SU-DHL-6 (cell line): ENCODE measurements around the gene TM9SF1.

Experiments used
- H2AFZ ChIP-seq: fragments of 200-600 bp; sonication (generic); 2 replicates; pipeline ENCODE4 v1.6.1; 2014; ENCODE audit warnings: low read depth, mild to moderate bottlenecking, moderate library complexity, mixed read lengths, antibody characterized with exemption, low read length; ENCODE audit not compliant: severe bottlenecking
- H3F3A ChIP-seq: fragments of 200-600 bp; shearing (Covaris generic); 2 replicates; pipeline ENCODE4 v1.6.0; 2016; ENCODE audit warnings: antibody characterized with exemption, mild to moderate bottlenecking; ENCODE audit not compliant: insufficient read depth
- H3K27ac ChIP-seq: fragments of 200-600 bp; sonication (generic); 2 replicates; pipeline ENCODE4 v1.5.1; 2016; ENCODE audit warnings: low read depth, mild to moderate bottlenecking, low read length, moderate library complexity, mixed read lengths
- H3K27me3 ChIP-seq: fragments of 200-600 bp; sonication (generic), shearing (Covaris generic); 2 replicates; pipeline ENCODE4 v1.6.0; 2014; ENCODE audit warnings: mild to moderate bottlenecking, low read length
- H3K36me3 ChIP-seq: fragments of 200-600 bp; sonication (generic); 2 replicates; pipeline ENCODE4 v1.6.1; 2014; ENCODE audit warnings: mild to moderate bottlenecking, low read length, mixed read lengths
- H3K4me2 ChIP-seq: fragments of 300-600, 200-600 bp; shearing (Covaris generic), sonication (generic); 2 replicates; pipeline ENCODE4 v1.6.0; 2014; ENCODE audit warnings: low read length, low read depth, mild to moderate bottlenecking; ENCODE audit not compliant: poor library complexity, severe bottlenecking
- H3K4me3 ChIP-seq: fragments of 200-600 bp; sonication (generic); 2 replicates; pipeline ENCODE4 v1.5.1; 2014; ENCODE audit warnings: antibody characterized with exemption, low read length, mild to moderate bottlenecking, mixed read lengths; ENCODE audit not compliant: insufficient read depth, poor library complexity, severe bottlenecking
- H3K79me2 ChIP-seq: fragments of 200-600 bp; sonication (generic); 2 replicates; pipeline ENCODE4 v1.6.1; 2014; ENCODE audit warnings: mild to moderate bottlenecking, low read length, moderate library complexity; ENCODE audit not compliant: insufficient read depth
- H3K9ac ChIP-seq: fragments of 200-600 bp; sonication (generic); 2 replicates; pipeline ENCODE4 v1.7.0; 2014; ENCODE audit warnings: mild to moderate bottlenecking, low read length
- H3K9me2 ChIP-seq: fragments of 200-600 bp; sonication (generic); replicated peaks from 2 replicates; pipeline ENCODE4 v1.6.1; 2014; ENCODE audit warnings: low read length; ENCODE audit not compliant: insufficient read depth
- H3K9me3 ChIP-seq: fragments of 200-600 bp; sonication (generic); 2 replicates; pipeline ENCODE4 v1.6.1; 2014; ENCODE audit warnings: low read length, mixed read lengths; ENCODE audit not compliant: insufficient read depth
- H4K20me1 ChIP-seq: fragments of 200-600 bp; sonication (generic); 2 replicates; pipeline ENCODE4 v1.6.1; 2014; ENCODE audit warnings: low read depth, mild to moderate bottlenecking, antibody characterized with exemption, low read length, moderate library complexity, mixed read lengths
- EZH2phosphoT487 ChIP-seq: fragments of 200-600 bp; sonication (generic), shearing (Covaris generic); conservative IDR thresholded peaks from 2 replicates; pipeline ENCODE4 v1.6.1; 2018; ENCODE audit warnings: mild to moderate bottlenecking, antibody characterized with exemption, low read length, moderate library complexity, mixed read lengths
- TF ChIP-seq, protein P1 (sequence below): fragments of 200-600 bp; sonication (generic); IDR thresholded peaks from one replicate; pipeline ENCODE4 v1.5.1; 2017; ENCODE audit warnings: antibody characterized with exemption, mild to moderate bottlenecking, low read length, moderate library complexity; ENCODE audit not compliant: insufficient read depth, poor library complexity, severe bottlenecking

The TM9SF1 gene

DNA sequence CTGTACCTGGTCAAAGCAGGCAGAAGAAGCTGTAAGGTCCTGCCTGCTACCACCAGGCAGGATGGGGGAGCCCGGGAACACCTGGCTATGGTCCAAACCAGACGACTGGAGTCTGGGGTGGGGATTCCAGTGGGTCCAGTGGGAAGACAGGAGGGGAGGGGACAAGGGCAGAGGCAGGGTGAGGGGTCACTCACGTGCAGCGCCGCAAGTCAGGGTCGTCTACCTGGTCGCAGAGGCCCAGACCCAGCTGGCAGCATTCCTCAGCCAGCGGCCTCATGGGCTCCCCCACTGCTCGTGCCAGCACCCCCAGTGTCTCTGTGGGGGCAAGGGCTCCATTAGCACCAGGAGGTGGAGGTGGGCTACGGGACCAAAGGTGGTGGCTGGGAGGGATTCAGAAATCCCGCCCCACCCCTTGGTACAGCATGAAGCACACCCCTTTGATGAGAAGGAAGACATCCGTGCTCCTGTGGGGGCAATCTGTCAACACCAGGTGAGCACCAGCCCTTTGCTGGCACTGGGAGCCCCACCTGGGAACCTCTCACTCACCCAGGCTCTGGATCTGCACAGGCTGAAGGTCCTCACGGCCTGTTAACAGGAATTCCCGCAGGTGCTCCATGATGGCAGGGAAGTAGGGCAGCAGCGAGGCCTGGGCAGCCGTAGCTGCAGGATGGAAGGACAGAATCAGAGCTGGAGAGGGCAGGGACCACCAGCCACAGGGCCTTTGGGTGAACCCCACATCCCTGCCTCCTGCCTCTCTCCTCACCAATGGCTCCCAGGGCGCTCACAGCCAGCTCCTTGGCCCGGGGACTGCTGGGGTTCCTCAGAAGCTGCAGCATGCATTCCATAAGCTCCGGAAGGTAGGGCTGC is 10.9 kb downstream of the TM9SF1 start:
- no peak overlapping the region for H2AFZ ChIP-seq
- H3K27me3 ChIP-seq, result no peaks in the 10 kb centered on the region
- H3K79me2 ChIP-seq, result no peaks in the 10 kb centered on the region
- H3F3A ChIP-seq, result peaks cover 6% of the 10 kb centered on the region
- H3K9me2 ChIP-seq, result no peaks in the 10 kb centered on the region
- H3K36me3 ChIP-seq, result no peaks in the 10 kb centered on the region
- no peaks in the 10 kb centered on the region for H4K20me1 ChIP-seq
- H3K27ac ChIP-seq, result no peak overlapping the region
- H3K4me2 ChIP-seq, result no peak overlapping the region
- H3K4me3 ChIP-seq, result no peak overlapping the region
- no peak overlapping the region for H3K9ac ChIP-seq
- TF ChIP-seq, protein P1, sequence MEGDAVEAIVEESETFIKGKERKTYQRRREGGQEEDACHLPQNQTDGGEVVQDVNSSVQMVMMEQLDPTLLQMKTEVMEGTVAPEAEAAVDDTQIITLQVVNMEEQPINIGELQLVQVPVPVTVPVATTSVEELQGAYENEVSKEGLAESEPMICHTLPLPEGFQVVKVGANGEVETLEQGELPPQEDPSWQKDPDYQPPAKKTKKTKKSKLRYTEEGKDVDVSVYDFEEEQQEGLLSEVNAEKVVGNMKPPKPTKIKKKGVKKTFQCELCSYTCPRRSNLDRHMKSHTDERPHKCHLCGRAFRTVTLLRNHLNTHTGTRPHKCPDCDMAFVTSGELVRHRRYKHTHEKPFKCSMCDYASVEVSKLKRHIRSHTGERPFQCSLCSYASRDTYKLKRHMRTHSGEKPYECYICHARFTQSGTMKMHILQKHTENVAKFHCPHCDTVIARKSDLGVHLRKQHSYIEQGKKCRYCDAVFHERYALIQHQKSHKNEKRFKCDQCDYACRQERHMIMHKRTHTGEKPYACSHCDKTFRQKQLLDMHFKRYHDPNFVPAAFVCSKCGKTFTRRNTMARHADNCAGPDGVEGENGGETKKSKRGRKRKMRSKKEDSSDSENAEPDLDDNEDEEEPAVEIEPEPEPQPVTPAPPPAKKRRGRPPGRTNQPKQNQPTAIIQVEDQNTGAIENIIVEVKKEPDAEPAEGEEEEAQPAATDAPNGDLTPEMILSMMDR, result no peak
- TF ChIP-seq EZH2phosphoT487, result no peak
- H3K9me3 ChIP-seq, result no peaks in the 10 kb centered on the region

DNA sequence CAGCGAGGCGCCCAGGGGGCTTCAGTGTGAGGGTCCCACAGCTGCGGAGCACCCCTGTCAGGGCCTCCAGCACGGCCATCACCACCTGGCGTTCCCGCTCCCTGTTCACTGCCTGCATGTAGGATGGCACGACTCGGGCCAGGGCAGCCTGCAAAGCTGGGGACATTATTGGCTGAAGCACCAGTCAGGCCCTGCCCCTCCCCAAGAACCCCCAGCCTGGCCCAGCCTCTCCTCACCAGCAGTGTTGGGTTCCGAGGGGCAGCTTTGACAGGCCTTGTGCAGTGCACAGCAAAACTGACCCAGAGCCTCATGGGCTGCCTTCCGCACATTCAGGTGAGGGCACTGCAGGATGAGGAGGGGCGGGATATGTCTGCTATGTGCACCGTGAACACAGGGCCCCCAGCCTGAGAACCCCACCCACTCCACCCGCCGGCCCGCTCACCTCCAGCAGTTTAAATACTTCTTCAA is 12.2 kb downstream of the TM9SF1 start:
- H4K20me1 ChIP-seq, result no peaks in the 10 kb centered on the region
- no peaks in the 10 kb centered on the region for H3K36me3 ChIP-seq
- H3K27ac ChIP-seq, result no peak overlapping the region
- H3K9ac ChIP-seq, result no peak overlapping the region
- H3K4me2 ChIP-seq, result no peak overlapping the region
- no peaks in the 10 kb centered on the region for H3K9me2 ChIP-seq
- TF ChIP-seq, protein P1, result no peak
- TF ChIP-seq EZH2phosphoT487, result no peak
- H3K9me3 ChIP-seq, result no peaks in the 10 kb centered on the region
- no peaks in the 10 kb centered on the region for H3F3A ChIP-seq
- no peaks in the 10 kb centered on the region for H3K79me2 ChIP-seq
- no peaks in the 10 kb centered on the region for H3K27me3 ChIP-seq
- no peak overlapping the region for H3K4me3 ChIP-seq
- no peak overlapping the region for H2AFZ ChIP-seq

DNA sequence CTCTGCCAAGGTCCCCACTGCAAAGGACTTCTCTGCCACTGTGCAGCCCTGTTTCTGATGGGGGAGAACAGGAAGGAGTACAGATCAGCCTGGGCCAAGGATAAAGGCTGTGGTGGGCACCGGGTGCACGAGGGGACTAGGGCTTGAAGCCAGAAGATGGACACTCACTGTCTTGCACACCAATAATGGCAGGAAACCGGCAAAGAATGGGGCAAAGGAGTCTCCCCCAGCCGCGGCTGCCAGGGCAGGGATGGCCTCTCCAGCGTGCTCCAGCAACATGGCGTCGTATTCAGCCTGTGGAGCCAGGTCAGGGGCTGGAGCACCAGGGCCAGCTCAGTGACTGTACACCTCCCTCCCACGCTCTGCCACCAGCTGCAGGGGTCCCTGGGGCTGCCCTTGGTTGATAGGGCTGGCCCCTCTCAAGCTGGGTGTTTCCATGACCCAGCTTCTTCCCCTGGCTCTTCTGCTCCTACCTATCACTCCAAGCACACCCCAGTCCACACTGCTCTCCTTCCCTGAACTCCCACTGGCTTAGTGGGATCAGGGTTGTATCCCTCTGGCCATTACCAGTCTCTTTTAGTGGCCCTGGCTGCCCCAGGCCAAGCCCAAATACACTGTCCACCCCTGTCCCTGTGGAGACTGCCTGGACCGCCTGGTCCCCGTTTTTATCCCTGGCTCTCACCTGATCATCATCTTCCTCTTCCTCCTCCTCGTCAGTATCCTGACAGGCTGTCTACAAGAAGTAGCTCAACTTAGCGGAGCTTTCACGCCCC is 12.9 kb downstream of the TM9SF1 start:
- Histone ChIP-seq H2AFZ (no peak overlapping the region), H3K27ac (no peak overlapping the region), H3K4me3 (no peak overlapping the region), H3K4me2 (no peak overlapping the region), H3F3A (no peaks in the 10 kb centered on the region), H3K9me2 (no peaks in the 10 kb centered on the region), H3K9ac (no peak overlapping the region), H3K9me3 (no peaks in the 10 kb centered on the region), H3K79me2 (no peaks in the 10 kb centered on the region), H3K36me3 (no peaks in the 10 kb centered on the region), H3K27me3 (no peaks in the 10 kb centered on the region), H4K20me1 (no peaks in the 10 kb centered on the region)
- TF ChIP-seq, protein P1, result no peak
- TF ChIP-seq EZH2phosphoT487, result no peak
